ENCODE results near the gene ADAMTS17.

Gene ADAMTS17

GRCh38 chr15:100131321-100132224 lies 210.2 kb downstream of the ADAMTS17 start:
- no peak for DNase-seq
- peaks cover 22% of the 10 kb centered on the region for H3K27me3 ChIP-seq (ENCODE audit: insufficient read depth, low read depth, severe bottlenecking)
- H3K27ac ChIP-seq = no peak overlapping the region
- H3K9me3 ChIP-seq (ENCODE audit: severe bottlenecking) = no peaks in the 10 kb centered on the region
- no peak overlapping the region for H3K4me3 ChIP-seq (ENCODE audit: low read depth, low read length)
- no peak for TF ChIP-seq CTCF (IDR thresholded peaks at IDR 0.05; ENCODE audit: low read depth, low read length)
- H3K36me3 ChIP-seq = no peaks in the 10 kb centered on the region

GRCh38 chr15:100129677-100130076 lies 212.1 kb downstream of the ADAMTS17 start:
- TF ChIP-seq CTCF (IDR thresholded peaks at IDR 0.05; ENCODE audit: low read depth, low read length) = no peak
- Histone ChIP-seq H3K27ac (no peak overlapping the region), H3K27me3 (ENCODE audit: insufficient read depth, low read depth, severe bottlenecking) (peaks cover 22% of the 10 kb centered on the region), H3K9me3 (ENCODE audit: severe bottlenecking) (no peaks in the 10 kb centered on the region), H3K4me3 (ENCODE audit: low read depth, low read length) (no peak overlapping the region), H3K36me3 (no peaks in the 10 kb centered on the region)
- DNase-seq = no peak

- Histone ChIP-seq H3K9me3 (ENCODE audit: severe bottlenecking) (peaks cover 11% of the 10 kb centered on the region), H3K27me3 (ENCODE audit: insufficient read depth, low read depth, severe bottlenecking) (peaks cover 8% of the 10 kb centered on the region), H3K27ac (no peak overlapping the region), H3K4me3 (ENCODE audit: low read depth, low read length) (no peak overlapping the region), H3K36me3 (no peaks in the 10 kb centered on the region)
- no peak for DNase-seq
- no peak for TF ChIP-seq CTCF (IDR thresholded peaks at IDR 0.05; ENCODE audit: low read depth, low read length)
Measured at GRCh38 chr15:100125401-100126191, 216.2 kb downstream of the ADAMTS17 start.

GRCh38 chr15:100124936-100125335 lies 216.8 kb downstream of the ADAMTS17 start:
- Histone ChIP-seq H3K27me3 (ENCODE audit: insufficient read depth, low read depth, severe bottlenecking) (peaks cover 8% of the 10 kb centered on the region), H3K36me3 (no peaks in the 10 kb centered on the region), H3K27ac (no peak overlapping the region), H3K9me3 (ENCODE audit: severe bottlenecking) (peaks cover 12% of the 10 kb centered on the region), H3K4me3 (ENCODE audit: low read depth, low read length) (no peak overlapping the region)
- no peak for TF ChIP-seq CTCF (IDR thresholded peaks at IDR 0.05; ENCODE audit: low read depth, low read length)
- DNase-seq = no peak

- no peaks in the 10 kb centered on the region for H3K36me3 ChIP-seq
- peaks cover 12% of the 10 kb centered on the region for H3K9me3 ChIP-seq (ENCODE audit: severe bottlenecking)
- DNase-seq = no peak
- H3K27ac ChIP-seq = no peak overlapping the region
- no peak overlapping the region for H3K4me3 ChIP-seq (ENCODE audit: low read depth, low read length)
- peaks cover 12% of the 10 kb centered on the region for H3K27me3 ChIP-seq (ENCODE audit: insufficient read depth, low read depth, severe bottlenecking)
- no peak for TF ChIP-seq CTCF (IDR thresholded peaks at IDR 0.05; ENCODE audit: low read depth, low read length)
Measured at GRCh38 chr15:100124361-100124760, 217.4 kb downstream of the ADAMTS17 start.
